Activated CD4-positive, CD25-positive, alpha-beta regulatory T cell treated with anti-CD3 and anti-CD28 coated beads, Interleukin-2, amount 50 U/mL, for 24 hours (primary cell): ENCODE measurements around the gene PCDH1.

Experiments used
- ATAC-seq, 2 donors: fragments of 150-1000 bp; cut with Tn5 transposase; one replicate each; pipeline ENCODE4 v1.10.0; 2021; ENCODE audit warnings: mild to moderate bottlenecking in 1 of 2, moderate library complexity in 1 of 2

The PCDH1 gene

GRCh38 chr5:141872496-141873356, 5.5 kb downstream of the PCDH1 start:
- ATAC-seq: no peak

DNA sequence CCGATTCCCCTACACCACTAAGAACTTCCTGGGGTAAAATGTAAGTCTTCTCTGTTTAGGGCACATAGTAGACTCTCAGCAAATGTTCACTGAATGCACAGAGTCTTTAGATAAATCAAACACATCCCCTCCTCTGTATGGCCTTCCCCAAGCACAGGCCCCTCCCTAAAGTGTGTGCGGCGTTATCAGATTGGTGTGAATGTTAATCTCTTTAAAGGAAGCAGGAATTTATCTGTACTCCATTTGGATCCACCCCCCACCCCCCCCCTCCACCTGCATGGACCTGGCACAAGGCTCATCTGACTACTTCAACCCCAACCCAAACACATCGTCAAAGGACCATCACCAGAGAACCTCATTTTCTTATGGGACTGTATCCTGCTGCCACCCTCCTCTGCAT, 6.3 kb downstream of the PCDH1 start:
- no peak for ATAC-seq

DNA sequence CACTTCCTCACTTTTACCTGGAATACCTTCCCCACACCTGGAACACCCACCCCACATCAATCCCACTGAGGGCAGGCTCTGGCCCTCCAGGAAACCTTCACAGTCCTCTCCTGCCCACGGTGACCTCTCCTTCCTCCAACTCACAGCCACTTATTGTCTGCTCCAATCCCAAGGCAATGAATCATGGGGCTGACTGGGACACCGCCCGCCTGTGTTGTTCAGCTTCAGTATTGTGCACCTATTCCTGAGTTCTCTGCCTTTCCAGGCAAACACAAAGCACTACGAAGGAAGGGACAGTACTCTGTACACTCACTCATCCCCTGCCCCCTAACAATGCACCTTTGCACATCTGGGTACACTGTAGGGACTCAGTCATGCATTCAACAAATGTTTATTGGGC, 7.3 kb downstream of the PCDH1 start:
- ATAC-seq: no peak

GRCh38 chr5:141870228-141870627, 8.0 kb downstream of the PCDH1 start:
- ATAC-seq: no peak

DNA sequence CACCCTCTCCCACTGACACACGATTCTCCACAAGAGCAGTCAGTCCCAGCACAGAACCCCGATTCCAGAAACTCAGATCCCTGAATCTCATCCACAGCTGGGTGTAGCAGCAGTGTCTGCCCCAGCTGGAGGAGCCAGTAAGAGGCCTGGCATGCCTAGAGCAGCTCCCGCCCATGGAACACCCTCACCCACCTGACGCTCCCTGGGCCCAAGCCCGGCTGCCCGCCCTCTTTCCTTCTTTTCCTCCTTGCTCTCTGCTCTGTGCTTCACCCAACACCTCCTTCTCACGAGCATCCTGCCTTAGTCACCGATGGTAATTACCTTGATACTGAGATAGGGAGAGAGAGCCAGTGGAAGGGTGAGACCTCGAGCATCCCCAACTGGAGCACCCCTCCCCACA, 8.7 kb downstream of the PCDH1 start:
- ATAC-seq: no peak

DNA sequence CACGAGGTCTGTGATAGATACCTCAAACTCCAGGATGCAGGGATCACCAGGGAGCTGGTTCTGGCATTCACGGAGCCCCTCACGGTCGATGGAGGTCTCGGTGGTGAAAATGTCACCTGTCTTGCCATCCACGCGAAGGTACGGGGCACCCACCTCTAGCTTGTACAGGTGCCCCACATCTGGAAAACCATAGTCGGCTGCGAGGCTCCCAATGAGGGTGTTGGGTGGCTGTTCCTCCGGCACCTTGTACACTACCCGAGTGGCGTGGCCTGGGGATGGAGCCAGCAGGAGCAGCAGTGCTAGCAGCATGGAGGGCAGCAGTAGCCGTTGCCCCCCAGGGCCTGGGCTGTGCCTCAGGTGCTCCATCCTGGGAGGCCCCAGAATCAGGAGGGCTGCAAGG, 9.2 kb downstream of the PCDH1 start:
- ATAC-seq: no peak

DNA sequence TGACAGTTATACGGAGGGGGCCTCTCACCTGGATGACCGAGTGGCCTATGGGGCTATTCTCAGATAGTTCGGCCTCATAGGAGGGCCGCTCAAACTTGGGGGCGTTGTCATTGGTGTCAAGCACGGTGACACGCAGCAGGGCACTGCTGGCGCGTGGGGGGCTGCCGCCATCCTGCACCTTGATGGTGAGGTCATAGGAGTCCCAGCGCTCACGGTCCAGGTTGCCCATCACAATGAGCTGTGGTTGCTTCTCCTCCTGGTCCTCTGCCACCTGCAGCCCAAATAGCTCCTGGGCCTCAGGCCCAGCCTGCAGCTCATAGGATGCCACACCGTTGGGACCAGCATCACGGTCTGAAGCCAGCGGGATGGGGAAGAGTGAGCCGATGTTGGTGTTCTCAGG, 9.7 kb downstream of the PCDH1 start:
- no peak for ATAC-seq

DNA sequence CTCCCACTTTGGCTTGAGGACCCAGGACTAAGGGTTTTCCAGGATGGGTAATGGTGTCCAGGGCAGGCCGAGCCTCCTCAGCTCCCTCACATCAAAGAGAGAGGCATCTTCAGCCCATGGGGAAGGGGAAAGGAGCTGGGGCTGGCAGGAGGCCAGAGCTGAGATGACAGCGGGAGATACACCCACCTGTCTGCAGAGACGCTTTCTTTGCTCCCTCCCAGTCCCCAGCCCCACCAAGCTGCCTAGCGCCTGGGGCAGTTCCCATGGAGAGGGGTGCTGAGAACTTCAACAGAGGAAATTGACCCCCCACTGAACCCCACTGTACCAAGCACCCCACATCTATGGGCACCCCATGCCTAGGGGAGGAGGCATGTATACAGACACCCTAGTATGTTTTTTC, 10.6 kb downstream of the PCDH1 start:
- ATAC-seq: no peak

- no peak for ATAC-seq
Observed at GRCh38 chr5:141867139-141867538, 11.1 kb downstream of the PCDH1 start.

DNA sequence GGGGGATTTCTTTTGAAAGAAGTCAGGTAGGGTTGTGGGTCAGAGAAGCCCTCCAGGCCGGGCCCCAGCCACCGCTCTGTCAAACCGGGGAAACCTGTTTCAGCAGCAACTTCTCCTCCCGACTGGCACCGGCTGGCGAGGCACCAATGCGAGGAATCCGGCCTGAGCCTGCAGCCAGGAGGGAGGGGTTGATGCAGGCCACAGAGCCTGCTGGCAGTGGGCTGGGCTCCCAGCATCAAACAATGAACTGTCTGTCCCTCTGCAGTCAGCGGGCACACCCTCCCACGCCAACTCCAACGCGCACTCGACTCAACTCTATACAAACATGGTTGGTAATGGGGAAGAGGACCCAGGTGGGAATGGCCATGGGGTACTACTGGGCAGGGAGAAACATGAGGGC, 12.1 kb downstream of the PCDH1 start:
- no peak for ATAC-seq

DNA sequence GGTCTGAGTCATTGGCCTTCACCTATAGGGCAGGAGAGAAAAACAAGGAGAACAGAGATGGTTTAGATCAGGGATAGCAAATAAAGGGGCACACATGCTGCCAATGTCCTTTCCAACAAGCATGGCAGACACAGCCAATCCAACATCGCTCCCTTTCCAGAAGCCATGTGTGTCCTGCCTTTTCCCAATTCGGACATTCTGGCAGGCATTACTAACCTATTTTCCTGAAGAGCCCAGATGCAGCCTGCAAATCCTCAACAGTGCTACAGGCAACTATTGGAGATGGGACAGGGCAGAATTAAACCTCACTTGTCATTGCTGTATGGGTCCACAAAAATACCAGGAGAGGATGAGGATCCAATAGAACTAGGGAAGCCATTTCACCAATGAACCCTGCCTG, 12.8 kb downstream of the PCDH1 start:
- no peak for ATAC-seq

DNA sequence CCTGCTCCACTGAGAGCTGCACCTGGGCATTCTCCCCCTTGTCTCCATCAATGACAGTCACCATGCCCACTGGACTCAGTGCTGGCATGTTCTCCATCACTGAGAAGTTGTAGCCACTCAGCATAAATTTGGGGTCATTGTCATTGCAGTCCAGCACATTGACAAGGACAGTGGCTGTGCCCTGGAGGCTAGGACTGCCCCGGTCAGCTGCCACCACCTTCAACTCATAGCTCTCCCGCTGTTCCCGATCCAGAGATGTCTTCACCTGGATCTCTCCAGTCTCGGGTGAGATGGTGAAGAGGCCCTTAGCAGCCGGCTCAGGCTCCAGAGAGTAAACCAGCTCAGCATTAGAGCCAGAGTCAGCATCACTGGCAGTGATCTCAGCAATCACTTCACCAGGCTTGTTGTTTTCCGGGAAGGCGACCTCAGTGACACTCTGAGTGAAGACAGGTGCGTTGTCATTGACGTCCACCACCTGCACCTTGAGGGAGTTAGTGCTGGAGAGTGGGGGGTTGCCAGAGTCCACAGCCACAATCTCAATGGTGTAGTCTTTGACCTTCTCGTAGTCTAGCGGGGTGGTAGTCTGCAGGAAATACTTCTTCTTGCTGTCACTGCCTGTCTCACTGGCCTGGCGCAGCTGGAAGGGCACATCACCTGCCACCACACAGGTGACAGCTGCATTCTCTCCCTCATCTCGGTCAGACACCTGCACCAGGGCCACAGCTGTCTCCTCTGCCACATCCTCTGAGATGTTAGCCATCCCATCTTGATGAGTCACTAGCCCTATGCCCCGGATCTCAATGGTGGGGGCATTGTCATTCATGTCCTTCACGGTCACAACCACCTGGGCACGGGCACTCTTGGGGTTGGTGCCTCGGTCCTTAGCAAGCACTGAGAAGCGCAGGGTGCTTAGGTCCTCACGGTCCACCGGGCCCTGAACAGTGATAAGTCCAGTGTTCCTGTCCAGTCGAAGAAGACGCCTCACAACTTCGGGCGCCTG, 13.5 kb downstream of the PCDH1 start:
- ATAC-seq: no peak

DNA sequence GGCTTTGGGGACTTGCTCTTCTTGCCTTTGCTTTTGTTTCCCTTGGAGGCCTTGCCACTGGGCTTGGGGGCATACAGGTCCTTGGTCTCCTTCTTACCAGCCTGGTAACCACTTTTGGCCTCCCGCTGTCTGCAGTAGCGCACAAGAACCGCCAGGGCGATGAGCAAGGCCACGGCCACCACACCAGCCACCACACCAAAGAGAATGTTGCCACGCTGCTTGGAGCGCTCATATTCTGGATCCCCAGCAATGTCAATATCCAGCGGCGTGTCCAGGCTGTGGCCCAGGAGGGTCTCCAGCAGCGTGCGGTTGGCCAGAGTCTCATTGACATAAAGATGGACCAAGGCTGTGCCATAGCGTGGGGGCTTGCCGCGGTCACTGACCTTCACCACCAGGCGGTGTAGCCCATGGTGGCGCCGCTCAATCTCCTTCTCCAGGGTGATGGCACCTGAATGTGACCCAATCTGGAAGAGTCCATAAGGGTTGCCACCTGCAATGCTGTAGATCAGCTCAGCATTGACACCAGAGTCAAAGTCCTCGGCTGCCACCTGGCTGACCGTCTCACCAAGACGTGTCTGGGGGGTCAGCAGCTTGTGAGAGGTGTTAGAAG, 14.5 kb downstream of the PCDH1 start:
- ATAC-seq: no peak

DNA sequence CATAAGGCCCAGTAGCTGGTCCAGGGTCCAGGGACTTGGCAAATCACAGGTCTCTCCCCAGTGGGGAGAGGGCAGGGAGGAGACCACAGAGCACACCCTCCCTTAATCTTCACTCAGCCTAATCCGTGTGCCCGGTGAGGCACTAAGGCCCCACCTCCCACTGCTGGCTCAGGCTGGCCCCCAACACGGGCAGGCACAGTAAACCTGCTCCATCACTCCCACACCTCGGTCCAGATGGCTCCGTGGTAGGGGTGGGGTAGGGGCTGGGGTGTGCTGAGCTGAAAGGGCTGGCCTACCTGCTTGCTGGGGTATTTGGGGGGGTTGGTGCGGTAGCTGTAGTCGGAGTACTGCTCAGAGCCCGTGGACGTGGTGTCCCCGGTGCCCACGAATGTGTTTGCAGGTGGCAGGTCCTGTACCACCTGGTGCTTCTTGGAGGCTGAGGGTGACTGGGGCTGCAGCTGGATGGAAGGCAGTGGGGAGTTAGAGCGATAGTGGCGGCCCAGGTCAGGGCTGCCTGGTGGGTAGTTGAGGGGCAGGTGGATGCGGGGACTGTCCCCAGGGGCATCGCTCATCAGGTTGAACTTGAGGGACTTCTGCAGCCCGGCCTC, 15.2 kb downstream of the PCDH1 start:
- no peak for ATAC-seq

- ATAC-seq: no peak
Observed at GRCh38 chr5:141861194-141861593, 17.0 kb downstream of the PCDH1 start.

- no peak for ATAC-seq
Observed at GRCh38 chr5:141858079-141858765, 20.0 kb downstream of the PCDH1 start.

DNA sequence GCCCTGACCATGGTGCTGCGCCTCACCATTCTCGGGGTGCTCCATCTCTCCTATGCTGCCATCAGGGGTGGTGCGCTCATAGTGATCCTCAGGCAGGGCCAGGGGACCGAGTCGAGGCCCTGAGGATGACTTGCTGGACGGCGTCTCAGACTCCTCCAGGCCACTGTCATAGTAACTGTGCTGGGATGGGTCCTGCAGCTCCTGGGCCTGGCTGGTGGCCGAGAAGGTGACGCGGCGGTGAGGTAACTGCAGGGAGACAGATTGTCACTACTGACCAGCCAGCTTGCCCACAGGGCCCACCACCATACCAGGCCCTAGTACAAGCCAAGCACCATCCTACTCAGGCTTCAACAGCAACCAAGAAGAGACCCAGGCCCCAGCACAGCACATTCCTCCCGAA, 21.0 kb downstream of the PCDH1 start:
- no peak for ATAC-seq

DNA sequence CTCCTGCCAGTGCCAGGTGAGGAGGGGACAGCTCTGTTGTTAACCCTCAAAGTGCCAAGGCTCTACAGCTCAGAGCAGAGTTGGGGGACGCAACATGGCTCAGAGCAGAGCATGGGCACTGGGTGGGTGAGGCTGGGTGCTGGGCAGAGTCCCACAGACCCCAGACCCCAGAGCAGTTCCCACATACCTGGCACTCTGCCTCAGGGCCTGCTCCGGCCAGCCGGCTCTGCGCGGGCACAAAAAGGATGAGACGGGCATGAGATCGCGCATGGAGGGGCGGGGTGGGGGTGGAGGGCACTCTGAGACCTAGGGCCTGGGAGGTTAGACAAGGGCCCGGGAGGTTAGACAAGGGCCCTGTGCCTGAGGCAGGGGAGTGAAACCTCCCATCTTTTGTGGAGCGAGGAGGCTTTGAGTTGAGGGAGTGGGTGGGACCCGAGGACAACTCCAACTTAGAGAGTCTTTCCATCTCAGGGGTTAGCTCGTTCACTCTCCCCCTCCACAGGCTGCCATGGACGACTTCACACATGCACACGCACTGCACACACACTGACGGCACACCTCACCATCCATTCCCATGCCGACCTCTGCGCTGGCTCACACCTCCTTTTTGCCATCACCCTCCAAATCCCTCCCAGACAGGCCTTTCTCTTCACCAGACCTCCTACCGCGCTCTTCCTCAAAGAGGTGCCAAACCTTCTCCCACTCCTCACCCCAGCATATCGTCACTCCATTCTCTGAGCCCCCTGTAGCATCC, 22.0 kb downstream of the PCDH1 start:
- no peak for ATAC-seq

GRCh38 chr5:141855265-141856036, 22.8 kb downstream of the PCDH1 start:
- ATAC-seq: no peak

GRCh38 chr5:141853895-141854626, 24.1 kb downstream of the PCDH1 start:
- ATAC-seq: no peak
